GM18867 (cell line): ENCODE data around the gene RBM25.
"Not testable (repeated sequence)": the region's sequence is repeated elsewhere in the genome, so short reads cannot be mapped to it uniquely, and the experiment has no call there.

Experiments
- ATAC-seq: cut with Tn5 transposase; IDR thresholded peaks from one replicate; pipeline ENCODE4 v1.9.1; 2021; ENCODE audit warnings: mild to moderate bottlenecking, moderate library complexity; ENCODE audit not compliant: unreplicated experiment

RBM25 gene

GRCh38 chr14:73168274-73168673 lies 109.9 kb downstream of the RBM25 start:
- no peak for ATAC-seq

DNA sequence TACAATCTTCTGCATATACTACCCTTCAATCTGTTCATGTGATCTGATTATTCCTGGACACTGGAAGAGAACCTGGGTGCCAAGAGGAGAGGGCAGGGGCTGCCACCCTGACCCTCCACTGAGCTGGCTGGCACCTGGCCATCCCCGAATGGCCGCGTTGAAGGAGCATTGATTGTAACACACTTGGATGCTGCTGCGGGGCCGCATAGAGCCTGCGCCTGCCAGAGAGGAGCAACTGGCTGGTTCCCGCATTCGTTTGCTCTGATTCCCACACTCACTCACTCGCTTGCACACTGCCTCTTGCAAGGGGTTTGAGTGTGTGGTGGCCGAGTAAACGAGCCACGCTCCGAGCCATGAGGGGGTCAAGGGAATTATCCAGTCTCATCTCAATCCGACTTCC lies 110.4 kb downstream of the RBM25 start:
- no peak for ATAC-seq

GRCh38 chr14:73169855-73170254 lies 111.5 kb downstream of the RBM25 start:
- ATAC-seq, result not testable (repeated sequence)

- ATAC-seq, result no peak
Measured at GRCh38 chr14:73170686-73171085, 112.4 kb downstream of the RBM25 start.

DNA sequence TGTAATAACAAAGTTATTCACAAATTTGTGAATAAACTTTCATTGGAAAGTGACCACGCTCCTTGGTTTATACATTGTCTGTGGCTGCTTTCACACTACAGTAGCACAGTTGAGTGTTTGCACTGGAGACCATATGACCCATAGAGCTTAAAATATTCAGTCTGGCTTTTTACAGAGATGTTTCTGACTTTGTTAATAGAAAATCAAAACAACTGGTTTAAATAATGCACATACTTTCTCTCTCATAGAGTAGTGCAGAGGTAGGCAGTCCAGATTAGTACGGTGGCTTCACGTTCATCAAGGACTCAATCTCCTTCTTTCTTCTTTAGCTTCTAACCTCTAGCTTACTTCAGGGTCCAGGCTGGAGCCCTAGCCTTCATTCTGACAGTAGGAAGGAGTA lies 114.2 kb downstream of the RBM25 start:
- ATAC-seq, result no peak

- ATAC-seq, result no peak
Measured at GRCh38 chr14:73173092-73173735, 114.9 kb downstream of the RBM25 start.
